EH (cell line): ENCODE results near the gene GAPT.
"Not testable (repeated sequence)": the region's sequence is repeated elsewhere in the genome, so short reads cannot be mapped to it uniquely, and the experiment has no call there.

Experiments
- DNase-seq: peaks from one replicate; pipeline ENCODE4 v3.0.0-alpha.2; 2015; ENCODE audit warnings: low read depth

GAPT gene

GRCh38 chr5:58504766-58505165 lies 13.5 kb downstream of the GAPT start:
- DNase-seq = no peak

GRCh38 chr5:58505502-58505901 lies 14.3 kb downstream of the GAPT start:
- DNase-seq = no peak

- no peak for DNase-seq
These were observed 14.9 kb downstream of the GAPT start for GRCh38 chr5:58505971-58506640.

GRCh38 chr5:58507715-58508114 lies 16.5 kb downstream of the GAPT start:
- no peak for DNase-seq

GRCh38 chr5:58517198-58517597 lies 26.0 kb downstream of the GAPT start:
- DNase-seq = no peak

GRCh38 chr5:58523956-58524355 lies 32.7 kb downstream of the GAPT start:
- no peak for DNase-seq

- DNase-seq = no peak
These were observed 33.3 kb downstream of the GAPT start for GRCh38 chr5:58524571-58524970.

- DNase-seq = no peak
These were observed 39.8 kb downstream of the GAPT start for GRCh38 chr5:58530942-58531490.

- not testable (repeated sequence) for DNase-seq
These were observed 50.7 kb downstream of the GAPT start for GRCh38 chr5:58541935-58542334.

- DNase-seq = no peak
These were observed 51.5 kb downstream of the GAPT start for GRCh38 chr5:58542709-58543108.

- no peak for DNase-seq
These were observed 52.5 kb downstream of the GAPT start for GRCh38 chr5:58543723-58544122.

- DNase-seq = no peak
These were observed 53.0 kb downstream of the GAPT start for GRCh38 chr5:58544195-58544594.

- DNase-seq = no peak
These were observed 53.7 kb downstream of the GAPT start for GRCh38 chr5:58544926-58545325.

- DNase-seq = no peak
These were observed 54.7 kb downstream of the GAPT start for GRCh38 chr5:58545912-58546311.
